ENCODE measurements around the gene MAGI1.
"Not testable (repeated sequence)": the region's sequence is repeated elsewhere in the genome, so short reads cannot be mapped to it uniquely, and the experiment has no call there.

The MAGI1 gene

GRCh38 chr3:65561617-65562016, 477.1 kb downstream of the MAGI1 start:
- no peak for DNase-seq (ENCODE audit: low spot score)

- DNase-seq (ENCODE audit: low spot score) = no peak
Measured at GRCh38 chr3:65560901-65561300, 477.8 kb downstream of the MAGI1 start.

- no peak for DNase-seq (ENCODE audit: low spot score)
Measured at GRCh38 chr3:65560133-65560532, 478.6 kb downstream of the MAGI1 start.

GRCh38 chr3:65559643-65560042, 479.1 kb downstream of the MAGI1 start:
- no peak for DNase-seq (ENCODE audit: low spot score)

GRCh38 chr3:65558826-65559225, 479.9 kb downstream of the MAGI1 start:
- no peak for DNase-seq (ENCODE audit: low spot score)

GRCh38 chr3:65557899-65558564, 480.7 kb downstream of the MAGI1 start:
- DNase-seq (ENCODE audit: low spot score) = no peak

- DNase-seq (ENCODE audit: low spot score) = no peak
Measured at GRCh38 chr3:65556934-65557577, 481.7 kb downstream of the MAGI1 start.

GRCh38 chr3:65552434-65552833, 486.3 kb downstream of the MAGI1 start:
- DNase-seq (ENCODE audit: low spot score) = no peak

- no peak for DNase-seq (ENCODE audit: low spot score)
Measured at GRCh38 chr3:65551945-65552344, 486.8 kb downstream of the MAGI1 start.

GRCh38 chr3:65550137-65550536, 488.6 kb downstream of the MAGI1 start:
- no peak for DNase-seq (ENCODE audit: low spot score)

GRCh38 chr3:65549626-65549959, 489.1 kb downstream of the MAGI1 start:
- DNase-seq (ENCODE audit: low spot score) = no peak

- no peak for DNase-seq (ENCODE audit: low spot score)
Measured at GRCh38 chr3:65548848-65549625, 489.7 kb downstream of the MAGI1 start.

- DNase-seq (ENCODE audit: low spot score) = no peak
Measured at GRCh38 chr3:65545429-65545828, 493.3 kb downstream of the MAGI1 start.

- not testable (repeated sequence) for DNase-seq (ENCODE audit: low spot score)
Measured at GRCh38 chr3:65543391-65543790, 495.3 kb downstream of the MAGI1 start.

GRCh38 chr3:65540666-65541065, 498.1 kb downstream of the MAGI1 start:
- no peak for DNase-seq (ENCODE audit: low spot score)

- DNase-seq (ENCODE audit: low spot score) = no peak
Measured at GRCh38 chr3:65539616-65540015, 499.1 kb downstream of the MAGI1 start.

- DNase-seq (ENCODE audit: low spot score) = no peak
Measured at GRCh38 chr3:65538101-65538500, 500.6 kb downstream of the MAGI1 start.

- DNase-seq (ENCODE audit: low spot score) = no peak
Measured at GRCh38 chr3:65537109-65537508, 501.6 kb downstream of the MAGI1 start.

GRCh38 chr3:65535260-65535659, 503.5 kb downstream of the MAGI1 start:
- DNase-seq (ENCODE audit: low spot score) = no peak

- peak; percentile 95 for DNase-seq (ENCODE audit: low spot score)
Measured at GRCh38 chr3:65534805-65535204, 503.9 kb downstream of the MAGI1 start.

- DNase-seq (ENCODE audit: low spot score) = no peak
Measured at GRCh38 chr3:65532749-65533148, 506.0 kb downstream of the MAGI1 start.

GRCh38 chr3:65532215-65532614, 506.5 kb downstream of the MAGI1 start:
- DNase-seq (ENCODE audit: low spot score) = no peak

- DNase-seq (ENCODE audit: low spot score) = no peak
Measured at GRCh38 chr3:65531499-65531898, 507.2 kb downstream of the MAGI1 start.

Measured in cerebellar cortex (tissue), 1 donor.